Measurements from ENCODE around the gene UPB1.

Gene UPB1

DNA sequence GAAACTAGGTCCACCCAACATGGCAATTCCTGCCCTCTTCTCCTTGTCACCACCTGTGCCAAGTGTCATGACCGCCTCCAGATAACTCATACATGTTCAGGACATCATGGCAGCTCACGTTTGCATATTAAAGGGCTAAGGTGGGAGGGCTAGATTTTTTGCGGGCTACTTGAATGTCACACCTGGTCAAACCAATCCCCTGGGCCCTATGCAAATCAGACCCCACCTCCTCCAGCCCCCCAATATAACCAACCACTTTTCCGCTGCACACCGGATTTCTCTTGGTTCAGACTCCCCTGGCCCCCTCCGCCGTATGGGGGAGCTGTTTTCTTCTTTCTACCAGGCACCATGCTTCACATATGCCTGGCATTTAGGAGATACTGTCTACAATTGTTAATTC lies 12.6 kb downstream of the UPB1 start:
- Histone ChIP-seq H3K27ac (no peak overlapping the region), H3K4me3 (ENCODE audit: low read depth, low read length) (no peak overlapping the region), H3K9ac (no peak overlapping the region)

DNA sequence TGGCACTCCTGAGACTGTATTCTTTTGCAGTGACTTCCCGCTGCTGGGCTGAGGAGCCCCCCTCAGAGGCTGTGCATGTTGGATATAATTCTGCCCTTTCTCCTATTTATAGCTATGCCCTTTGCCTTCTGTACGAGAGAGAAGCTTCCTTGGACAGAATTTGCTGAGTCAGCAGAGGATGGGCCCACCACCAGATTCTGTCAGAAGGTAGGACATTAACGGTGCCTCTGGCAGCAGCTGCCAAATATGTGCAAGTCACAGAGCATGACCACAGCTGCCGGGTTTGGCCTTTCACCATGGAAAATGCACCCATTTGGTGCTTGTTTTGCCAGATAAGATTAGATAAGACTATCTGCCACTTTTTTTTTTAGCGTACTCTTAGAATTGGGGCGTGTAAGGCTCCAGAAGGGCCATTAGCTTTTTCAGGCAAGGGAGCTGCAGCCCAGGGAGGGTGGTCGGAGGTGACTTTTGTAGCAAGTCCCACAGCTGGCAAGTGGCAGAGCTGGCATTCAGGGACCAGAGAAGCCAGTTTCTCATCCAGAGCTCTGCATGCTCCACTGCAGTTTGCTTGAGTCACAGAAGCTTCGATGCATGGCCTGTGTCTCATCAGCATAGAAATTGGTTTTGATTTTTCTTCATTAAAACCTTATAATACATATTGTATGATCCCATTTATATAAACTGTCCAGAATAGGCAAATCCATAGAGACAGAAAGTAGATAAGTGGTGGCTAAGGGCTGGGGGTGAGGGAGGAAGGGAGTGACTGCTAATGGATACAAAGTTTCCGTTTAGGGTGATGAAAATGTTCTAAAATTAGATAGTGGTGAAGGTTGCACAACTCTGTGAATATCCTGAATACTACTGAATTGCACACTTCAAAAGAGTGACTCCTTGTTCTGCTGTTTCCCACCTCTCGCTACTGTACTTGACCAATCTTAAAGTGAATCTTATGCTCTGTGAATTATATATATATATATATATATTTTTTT lies 15.8 kb downstream of the UPB1 start:
- H3K9me3 ChIP-seq (ENCODE audit: control insufficient read depth, low read length) = no peaks in the 10 kb centered on the region
- H3K36me3 ChIP-seq (ENCODE audit: control insufficient read depth, insufficient read depth, low read length) = no peaks in the 10 kb centered on the region
- no peak overlapping the region for H3K27ac ChIP-seq
- H3K79me2 ChIP-seq = no peaks in the 10 kb centered on the region
- H3K9ac ChIP-seq = no peak overlapping the region
- H3K27me3 ChIP-seq (ENCODE audit: control insufficient read depth, insufficient read depth, low read length) = no peaks in the 10 kb centered on the region
- no peak overlapping the region for H3K4me3 ChIP-seq (ENCODE audit: low read depth, low read length)
- TF ChIP-seq, protein P1, sequence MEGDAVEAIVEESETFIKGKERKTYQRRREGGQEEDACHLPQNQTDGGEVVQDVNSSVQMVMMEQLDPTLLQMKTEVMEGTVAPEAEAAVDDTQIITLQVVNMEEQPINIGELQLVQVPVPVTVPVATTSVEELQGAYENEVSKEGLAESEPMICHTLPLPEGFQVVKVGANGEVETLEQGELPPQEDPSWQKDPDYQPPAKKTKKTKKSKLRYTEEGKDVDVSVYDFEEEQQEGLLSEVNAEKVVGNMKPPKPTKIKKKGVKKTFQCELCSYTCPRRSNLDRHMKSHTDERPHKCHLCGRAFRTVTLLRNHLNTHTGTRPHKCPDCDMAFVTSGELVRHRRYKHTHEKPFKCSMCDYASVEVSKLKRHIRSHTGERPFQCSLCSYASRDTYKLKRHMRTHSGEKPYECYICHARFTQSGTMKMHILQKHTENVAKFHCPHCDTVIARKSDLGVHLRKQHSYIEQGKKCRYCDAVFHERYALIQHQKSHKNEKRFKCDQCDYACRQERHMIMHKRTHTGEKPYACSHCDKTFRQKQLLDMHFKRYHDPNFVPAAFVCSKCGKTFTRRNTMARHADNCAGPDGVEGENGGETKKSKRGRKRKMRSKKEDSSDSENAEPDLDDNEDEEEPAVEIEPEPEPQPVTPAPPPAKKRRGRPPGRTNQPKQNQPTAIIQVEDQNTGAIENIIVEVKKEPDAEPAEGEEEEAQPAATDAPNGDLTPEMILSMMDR (IDR thresholded peaks at IDR 0.05) = no peak
- peak overlapping the region; percentile 8 for H3K4me2 ChIP-seq (ENCODE audit: low read length)
- peak overlapping the region; percentile 46 for H2AFZ ChIP-seq
- peaks cover 8% of the 10 kb centered on the region for H3K4me1 ChIP-seq

More for the DNA sequence above, 12.6 kb downstream of the UPB1 start:
- no peak overlapping the region for H3K4me2 ChIP-seq (ENCODE audit: low read length)
- H2AFZ ChIP-seq = no peak overlapping the region
- H3K4me1 ChIP-seq = peaks cover 8% of the 10 kb centered on the region
- no peaks in the 10 kb centered on the region for H3K36me3 ChIP-seq (ENCODE audit: control insufficient read depth, insufficient read depth, low read length)
- TF ChIP-seq, protein P1 (IDR thresholded peaks at IDR 0.05) = no peak
- no peaks in the 10 kb centered on the region for H3K9me3 ChIP-seq (ENCODE audit: control insufficient read depth, low read length)
- H3K79me2 ChIP-seq = no peaks in the 10 kb centered on the region
- H3K27me3 ChIP-seq (ENCODE audit: control insufficient read depth, insufficient read depth, low read length) = no peaks in the 10 kb centered on the region

DNA sequence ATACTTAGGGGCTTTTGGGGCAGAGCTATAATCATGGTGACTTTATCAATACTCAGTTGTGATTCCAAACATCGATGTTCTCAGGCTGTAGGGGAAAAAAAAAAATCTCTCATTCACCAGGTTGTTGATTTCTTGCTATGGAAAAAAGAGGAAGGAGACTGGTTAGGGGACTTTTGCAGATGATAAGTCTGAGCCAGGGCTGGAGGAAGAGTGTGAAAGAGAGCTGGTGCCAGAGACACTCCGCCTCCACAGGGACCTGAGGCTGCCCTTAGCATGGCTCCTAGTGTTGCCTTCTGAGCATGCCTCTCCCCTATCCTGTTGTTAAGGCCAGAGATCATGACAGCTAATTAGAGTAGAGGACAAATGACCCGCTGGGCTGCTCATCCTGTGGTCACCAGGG lies 16.9 kb downstream of the UPB1 start:
- TF ChIP-seq, protein P1 (IDR thresholded peaks at IDR 0.05) = no peak
- Histone ChIP-seq H3K9ac (no peak overlapping the region), H3K27ac (no peak overlapping the region), H3K9me3 (ENCODE audit: control insufficient read depth, low read length) (no peaks in the 10 kb centered on the region), H3K4me2 (ENCODE audit: low read length) (no peak overlapping the region), H3K27me3 (ENCODE audit: control insufficient read depth, insufficient read depth, low read length) (no peaks in the 10 kb centered on the region), H3K36me3 (ENCODE audit: control insufficient read depth, insufficient read depth, low read length) (no peaks in the 10 kb centered on the region), H3K4me3 (ENCODE audit: low read depth, low read length) (no peak overlapping the region), H3K4me1 (peaks cover 8% of the 10 kb centered on the region), H3K79me2 (no peaks in the 10 kb centered on the region), H2AFZ (no peak overlapping the region)

DNA sequence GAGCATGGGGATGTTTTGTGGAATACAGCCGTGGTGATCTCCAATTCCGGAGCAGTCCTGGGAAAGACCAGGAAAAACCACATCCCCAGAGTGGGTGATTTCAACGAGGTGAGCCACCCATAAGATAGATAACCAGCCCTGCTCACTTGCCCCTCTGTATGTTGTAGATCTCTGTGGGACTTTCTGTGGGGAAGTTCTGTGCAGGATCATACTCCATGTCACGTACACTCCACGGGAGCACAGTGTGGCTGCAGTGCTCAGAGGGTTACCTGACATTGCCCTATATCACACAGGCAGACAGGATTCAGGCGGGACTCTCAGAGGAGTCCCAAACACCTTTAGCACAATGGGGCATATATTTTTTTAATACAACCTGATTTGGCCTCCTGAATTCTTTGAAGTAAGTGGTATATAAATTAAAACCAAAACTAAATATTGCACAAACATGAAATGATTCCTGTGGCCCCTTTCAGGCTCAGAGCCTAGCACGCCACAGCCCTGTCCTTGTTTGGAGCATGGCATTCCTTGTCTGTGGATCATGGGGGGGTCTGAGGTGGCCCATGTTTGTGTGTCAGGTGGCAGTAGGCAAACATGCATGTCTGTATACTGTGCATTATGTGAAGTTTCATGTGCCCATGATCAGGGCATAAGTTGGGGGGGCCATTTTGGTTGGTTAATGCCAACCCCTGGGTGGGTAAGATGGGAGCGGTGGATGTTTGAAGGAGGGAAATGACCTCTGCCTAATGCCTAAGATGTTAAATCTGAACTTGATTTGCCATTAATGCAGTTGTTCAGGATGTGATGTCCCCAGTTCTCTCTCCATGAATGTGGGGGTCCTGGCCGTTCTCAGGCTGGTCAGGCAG lies 18.5 kb downstream of the UPB1 start:
- TF ChIP-seq, protein P1 (IDR thresholded peaks at IDR 0.05) = no peak
- no peak overlapping the region for H3K27ac ChIP-seq
- H3K79me2 ChIP-seq = no peaks in the 10 kb centered on the region
- H2AFZ ChIP-seq = no peak overlapping the region
- H3K9me3 ChIP-seq (ENCODE audit: control insufficient read depth, low read length) = no peaks in the 10 kb centered on the region
- H3K4me2 ChIP-seq (ENCODE audit: low read length) = no peak overlapping the region
- H3K4me3 ChIP-seq (ENCODE audit: low read depth, low read length) = no peak overlapping the region
- H3K4me1 ChIP-seq = peaks cover 8% of the 10 kb centered on the region
- no peaks in the 10 kb centered on the region for H3K27me3 ChIP-seq (ENCODE audit: control insufficient read depth, insufficient read depth, low read length)
- H3K9ac ChIP-seq = no peak overlapping the region
- no peaks in the 10 kb centered on the region for H3K36me3 ChIP-seq (ENCODE audit: control insufficient read depth, insufficient read depth, low read length)
